ENCODE measurements around the gene FN1. TPM values are rescaled to one million over a fixed set of nuclear protein-coding genes. Genes with fewer than 3 reads are reported as not detected.

The FN1 gene
- total and polyA plus RNA-seq, 2 of the 8 experiments (the other 6 are each of a cell fraction or from before 2014, with no cell fraction given) = 42.9 to 109 TPM

GRCh38 chr2:215395687-215396460 lies 40.0 kb downstream of the FN1 start:
- H2AK5ac ChIP-seq (ENCODE audit: low read depth, low read length) = no peak overlapping the region
- no peak overlapping the region for H2BK15ac ChIP-seq (ENCODE audit: low read length)
- no peak for FAIRE-seq
- peaks cover 2 to 26% (median 10%) of the 10 kb centered on the region in 4 experiments; a peak in 4 of 8 replicates for H3K36me3 ChIP-seq (ENCODE audit: control insufficient read depth in 2 of 4, insufficient read depth in 4 of 4, low read length in 3 of 4)
- H3K27me3 ChIP-seq (replicated peaks in 1 of 4; ENCODE audit: control insufficient read depth in 3 of 4, extremely low read depth in 1 of 4, insufficient read depth in 3 of 4, low read length in 3 of 4) = no peaks in the 10 kb centered on the region
- no peaks in the 10 kb centered on the region for H3K79me1 ChIP-seq (ENCODE audit: low read depth, low read length)
- H4K20me1 ChIP-seq (replicated peaks in 1 of 2; ENCODE audit: control insufficient read depth in 1 of 2, insufficient read depth in 2 of 2, low read length in 2 of 2) = no peaks in the 10 kb centered on the region
- WGBS, 2 experiments (ENCODE audit: extremely low coverage in 1 of 2, insufficient coverage in 1 of 2, insufficient read length in 1 of 2, insufficient replicate concordance in 2 of 2, low coverage in 1 of 2, low lambda C conversion rate in 2 of 2, missing lambda C conversion rate in 1 of 2) = 86% methylated on average over 5 of the region's 5 CpGs; no CpG with 5 or more reads in 1 of the 2 experiments
- H3K27ac ChIP-seq (ENCODE audit: low read depth, low read length) = no peak overlapping the region
- H3K9ac ChIP-seq (replicated peaks in 1 of 4; ENCODE audit: extremely low read depth in 1 of 4, low read depth in 3 of 4, low read length in 3 of 4) = no peak overlapping the region
- ChIA-PET POLR2A (ENCODE audit: partially characterized antibody) (interaction anchor here (0.6 to 0.8 kb wide), 2 partner anchors 44 to 86 kb away, joined by 3 to 5 read pairs; no protein-coding TSS in a partner anchor), CTCF (ENCODE audit: partially characterized antibody) (interaction anchor here (0.7 to 0.9 kb wide), 2 partner anchors 17 to 906 kb away, joined by 3 read pairs; no protein-coding TSS in a partner anchor)
- DNase-seq (ENCODE audit: low read depth in 1 of 2, low spot score in 2 of 2) = no peak
- no peak overlapping the region for H4K8ac ChIP-seq (ENCODE audit: extremely low read depth, insufficient read depth, low read length)
- H2BK120ac ChIP-seq (replicated peaks; ENCODE audit: low read depth, low read length) = no peak overlapping the region
- H3K9me3 ChIP-seq (ENCODE audit: insufficient read depth in 2 of 2, low read depth in 1 of 2, low read length in 1 of 2) = no peaks in the 10 kb centered on the region
- no peak overlapping the region for H2AFZ ChIP-seq (ENCODE audit: low read length)
- H3K4ac ChIP-seq (replicated peaks; ENCODE audit: insufficient read length, low read depth, low read length) = no peak overlapping the region
- no peak overlapping the region for H2BK12ac ChIP-seq (ENCODE audit: low read depth, low read length)
- no peak overlapping the region for H3K18ac ChIP-seq (ENCODE audit: extremely low read depth, low read length)
- H2BK20ac ChIP-seq (ENCODE audit: low read length) = no peak overlapping the region
- H3K4me1 ChIP-seq (replicated peaks in 1 of 4; ENCODE audit: control insufficient read depth in 3 of 4, insufficient read depth in 4 of 4, low read length in 3 of 4) = no peaks in the 10 kb centered on the region; a peak in 1 of 7 replicates
- H3K4me3 ChIP-seq (ENCODE audit: extremely low read depth in 1 of 4, insufficient read depth in 2 of 4, low read depth in 3 of 4, low read length in 4 of 4) = no peak overlapping the region
- no peak overlapping the region for H3K14ac ChIP-seq (ENCODE audit: insufficient read length)
- no peaks in the 10 kb centered on the region for H3K79me2 ChIP-seq (ENCODE audit: control insufficient read depth in 1 of 2, insufficient read depth in 2 of 2, low read length in 2 of 2)
- no peak overlapping the region for H2BK5ac ChIP-seq (ENCODE audit: low read depth, low read length)
- H4K5ac ChIP-seq (ENCODE audit: insufficient read length, low read depth, low read length) = no peak overlapping the region
- no peak overlapping the region for H3K23ac ChIP-seq (ENCODE audit: insufficient read length)
- H3K23me2 ChIP-seq (ENCODE audit: low read depth, low read length) = no peaks in the 10 kb centered on the region
- H4K91ac ChIP-seq (replicated peaks; ENCODE audit: insufficient read length, low read length) = no peak overlapping the region
- no peak overlapping the region for H3K56ac ChIP-seq (replicated peaks; ENCODE audit: insufficient read length, low read depth, low read length)
- H3K4me2 ChIP-seq (ENCODE audit: insufficient read depth in 1 of 2, low read depth in 2 of 2, low read length in 2 of 2) = no peak overlapping the region
- TF ChIP-seq POU5F1 (IDR thresholded peaks at IDR 0.05; ENCODE audit: low read depth, low read length) (no peak), EGR1 (IDR thresholded peaks at IDR 0.05; ENCODE audit: borderline replicate concordance, low read depth, low read length) (no peak), KDM5A (IDR thresholded peaks at IDR 0.05; ENCODE audit: low read length) (no peak), BRCA1 (IDR thresholded peaks at IDR 0.05; ENCODE audit: low read depth, low read length) (no peak), JUN (IDR thresholded peaks at IDR 0.05; ENCODE audit: low read depth, low read length) (no peak), PHF8 (conservative IDR thresholded peaks at IDR 0.05; ENCODE audit: low read depth, low read length) (no peak), CBX5 (IDR thresholded peaks at IDR 0.05; ENCODE audit: low read depth, low read length) (no peak), RNF2 (IDR thresholded peaks at IDR 0.05; ENCODE audit: borderline replicate concordance, low read depth, low read length, missing control alignments, poor library complexity, severe bottlenecking) (no peak), YY1 (IDR thresholded peaks at IDR 0.05; ENCODE audit: low read depth, low read length) (no peak), USF2 (IDR thresholded peaks at IDR 0.05; ENCODE audit: low read length) (no peak)
- TF ChIP-seq, protein P1, sequence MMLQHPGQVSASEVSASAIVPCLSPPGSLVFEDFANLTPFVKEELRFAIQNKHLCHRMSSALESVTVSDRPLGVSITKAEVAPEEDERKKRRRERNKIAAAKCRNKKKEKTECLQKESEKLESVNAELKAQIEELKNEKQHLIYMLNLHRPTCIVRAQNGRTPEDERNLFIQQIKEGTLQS (IDR thresholded peaks at IDR 0.05; ENCODE audit: insufficient read depth, low read depth, low read length) = no peak
